SK-N-SH treated with all-trans-retinoic acid at 6 μM for 48 hours (cell line): Measurements from ENCODE around the gene FGF14.

Source experiments
- ARNTL ChIP-seq: fragments of 450-650 bp; formaldehyde crosslinking; IDR thresholded peaks from 2 replicates; pipeline ENCODE4 v1.5.0; 2020; ENCODE audit warnings: low read depth, mild to moderate bottlenecking, moderate library complexity, borderline replicate concordance
- RARB ChIP-seq: fragments of 250-450 bp; sonication (Bioruptor Pico); IDR thresholded peaks from 2 replicates; pipeline ENCODE4 v1.8.0; 2021; ENCODE audit warnings: mild to moderate bottlenecking, moderate library complexity
- SNAI2 ChIP-seq: fragments of 250-450 bp; sonication (Bioruptor Pico); IDR thresholded peaks from 2 replicates; pipeline ENCODE4 v1.5.0; 2020; ENCODE audit warnings: mild to moderate bottlenecking, moderate library complexity
- TSHZ2 ChIP-seq: fragments of 250-450 bp; sonication (Bioruptor Pico); IDR thresholded peaks from 2 replicates; pipeline ENCODE4 v1.5.0; 2020; ENCODE audit warnings: mild to moderate bottlenecking, moderate library complexity
- ZFP3 ChIP-seq: fragments of 250-450 bp; sonication (Bioruptor Pico); IDR thresholded peaks from 2 replicates; pipeline ENCODE4 v1.5.0; 2020; ENCODE audit warnings: mild to moderate bottlenecking, moderate library complexity
- ZFP30 ChIP-seq: fragments of 450-650 bp; formaldehyde crosslinking; IDR thresholded peaks from 2 replicates; pipeline ENCODE4 v1.5.0; 2022; ENCODE audit warnings: mild to moderate bottlenecking, moderate library complexity
- TF ChIP-seq, protein P1 (sequence below): fragments of 250-450 bp; sonication (Bioruptor Pico); IDR thresholded peaks from 2 replicates; pipeline ENCODE4 v1.8.0; 2021; ENCODE audit warnings: low read depth, mild to moderate bottlenecking, moderate library complexity, borderline replicate concordance

DNA sequence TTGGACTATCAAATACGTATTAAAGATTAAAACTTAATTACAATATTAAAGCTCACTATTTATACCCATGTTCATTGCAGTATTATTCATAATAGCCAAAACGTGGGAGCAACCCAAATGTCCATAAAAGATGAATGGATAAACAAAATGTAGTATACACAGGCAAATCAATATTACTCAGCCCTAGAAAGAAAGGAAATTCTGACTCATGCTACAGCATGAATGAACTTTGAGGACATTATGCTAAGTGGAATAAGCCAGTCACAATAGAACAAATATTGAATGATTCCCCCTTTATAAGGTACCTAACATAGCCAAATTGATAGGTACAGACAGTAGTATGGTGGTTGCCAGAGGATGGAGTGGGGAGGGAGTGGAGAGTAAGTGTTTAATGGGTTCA, 457.3 kb downstream of the FGF14 start:
- TF ChIP-seq ZFP30 (no peak), TSHZ2 (CRISPR knock-in tag) (no peak), SNAI2 (CRISPR knock-in tag) (no peak), ARNTL (no peak), ZFP3 (CRISPR knock-in tag) (no peak), RARB (no peak)
- TF ChIP-seq, protein P1, sequence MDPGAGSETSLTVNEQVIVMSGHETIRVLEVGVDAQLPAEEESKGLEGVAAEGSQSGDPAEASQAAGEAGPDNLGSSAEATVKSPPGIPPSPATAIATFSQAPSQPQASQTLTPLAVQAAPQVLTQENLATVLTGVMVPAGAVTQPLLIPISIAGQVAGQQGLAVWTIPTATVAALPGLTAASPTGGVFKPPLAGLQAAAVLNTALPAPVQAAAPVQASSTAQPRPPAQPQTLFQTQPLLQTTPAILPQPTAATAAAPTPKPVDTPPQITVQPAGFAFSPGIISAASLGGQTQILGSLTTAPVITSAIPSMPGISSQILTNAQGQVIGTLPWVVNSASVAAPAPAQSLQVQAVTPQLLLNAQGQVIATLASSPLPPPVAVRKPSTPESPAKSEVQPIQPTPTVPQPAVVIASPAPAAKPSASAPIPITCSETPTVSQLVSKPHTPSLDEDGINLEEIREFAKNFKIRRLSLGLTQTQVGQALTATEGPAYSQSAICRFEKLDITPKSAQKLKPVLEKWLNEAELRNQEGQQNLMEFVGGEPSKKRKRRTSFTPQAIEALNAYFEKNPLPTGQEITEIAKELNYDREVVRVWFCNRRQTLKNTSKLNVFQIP (CRISPR knock-in tag) = no peak
